ENCODE measurements around the gene SAPCD1.

- no peak for TF ChIP-seq POLR2A (IDR thresholded peaks at IDR 0.05)
- TF ChIP-seq CTCF (IDR thresholded peaks at IDR 0.05): no peak
Observed at GRCh38 chr6:31779908-31780307, 17.5 kb downstream of the SAPCD1 start.
